ENCODE data around the gene MCMBP.
"Not testable (repeated sequence)": the region's sequence is repeated elsewhere in the genome, so short reads cannot be mapped to it uniquely, and the experiment has no call there.

Gene MCMBP

DNA sequence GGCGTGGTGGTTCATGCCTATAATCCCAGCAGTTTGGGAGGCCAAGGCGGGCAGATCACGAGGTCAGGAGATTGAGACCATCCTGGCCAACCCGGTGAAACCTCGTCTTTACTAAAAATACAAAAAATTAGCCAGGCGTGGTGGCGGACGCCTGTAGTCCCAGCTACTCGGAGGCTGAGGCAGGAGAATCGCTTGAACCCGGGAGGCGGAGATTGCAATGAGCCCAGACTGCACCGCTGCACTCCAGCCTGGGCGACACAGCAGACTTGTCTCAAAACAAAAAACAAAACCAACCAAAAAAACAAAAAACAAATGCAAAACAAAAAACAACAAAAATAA lies 19.2 kb upstream of the MCMBP start:
- H3K4me1 Mint-ChIP-seq (ENCODE audit: low read depth) = peaks cover 39% of the 10 kb centered on the region
- not testable (repeated sequence) for H3K9me3 Mint-ChIP-seq (ENCODE audit: low read depth); H3K27me3 Mint-ChIP-seq; H3K36me3 Mint-ChIP-seq
- H3K4me3 Mint-ChIP-seq = peak overlapping the region; percentile 99
- H3K27ac Mint-ChIP-seq = peak overlapping the region; percentile 56

DNA sequence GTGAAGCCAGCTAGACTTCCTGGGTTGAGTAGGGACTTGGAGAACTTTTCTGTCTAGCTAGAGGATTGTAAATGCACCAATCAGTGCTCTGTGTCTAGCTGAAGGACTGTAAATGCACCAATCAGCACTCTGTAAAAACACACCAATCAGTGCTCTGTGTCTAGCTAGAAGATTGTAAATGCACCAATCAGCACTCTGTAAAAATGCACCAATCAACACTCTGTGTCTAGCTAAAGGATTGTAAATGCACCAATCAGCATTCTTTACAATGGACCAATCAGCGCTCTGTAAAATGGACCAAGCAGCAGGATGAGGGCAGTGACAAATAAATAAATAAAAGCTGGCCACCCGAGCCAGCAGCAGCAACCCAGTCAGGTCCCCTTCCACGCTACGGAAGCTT lies 17.7 kb upstream of the MCMBP start:
- Mint-ChIP-seq H3K4me3 (peak overlapping the region; percentile 32), H3K4me1 (ENCODE audit: low read depth) (peaks cover 24% of the 10 kb centered on the region)
- H3K27ac Mint-ChIP-seq; H3K9me3 Mint-ChIP-seq (ENCODE audit: low read depth); H3K27me3 Mint-ChIP-seq; H3K36me3 Mint-ChIP-seq: not testable (repeated sequence)

DNA sequence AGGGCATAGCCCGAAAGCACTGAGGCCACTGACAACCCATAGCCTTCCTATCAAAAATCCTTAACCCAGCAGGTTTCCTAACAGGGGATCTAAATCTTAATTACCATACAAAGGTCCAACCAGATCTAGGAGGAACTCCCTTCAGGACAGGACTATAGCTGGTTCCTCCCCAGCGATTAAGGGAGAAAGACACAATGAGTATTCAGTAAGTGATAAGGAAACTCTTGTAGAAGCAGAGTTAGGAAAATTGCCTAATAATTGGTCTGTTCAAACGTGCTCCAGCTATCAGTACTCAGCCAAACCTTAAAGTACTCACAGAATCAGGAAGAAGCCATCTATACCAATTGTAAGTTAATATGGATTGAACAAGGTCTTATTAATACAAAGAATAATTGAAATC lies 16.6 kb upstream of the MCMBP start:
- peaks cover 15% of the 10 kb centered on the region for H3K4me1 Mint-ChIP-seq (ENCODE audit: low read depth)
- H3K27me3 Mint-ChIP-seq; H3K9me3 Mint-ChIP-seq (ENCODE audit: low read depth); H3K36me3 Mint-ChIP-seq; H3K27ac Mint-ChIP-seq; H3K4me3 Mint-ChIP-seq: not testable (repeated sequence)

DNA sequence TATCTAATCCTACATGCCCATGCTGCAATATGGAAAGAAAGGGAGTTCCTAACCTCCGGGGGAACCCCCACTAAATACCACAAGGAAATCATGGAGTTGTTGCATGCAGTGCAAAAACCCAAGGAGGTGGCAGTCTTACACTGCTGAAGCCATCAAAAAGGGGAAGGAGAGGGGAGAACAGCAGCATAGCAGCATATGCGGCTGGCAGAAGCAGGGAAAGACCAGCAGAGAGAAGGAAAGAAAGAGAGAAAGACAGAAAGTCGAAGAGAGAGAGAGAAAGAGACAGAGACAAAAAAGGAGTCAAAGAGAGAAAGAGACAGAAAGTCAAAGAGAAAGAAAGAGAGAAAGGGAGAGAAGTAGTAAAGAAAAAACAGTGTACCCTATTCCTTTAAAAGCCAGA lies 16.1 kb upstream of the MCMBP start:
- H3K4me1 Mint-ChIP-seq (ENCODE audit: low read depth); H3K27me3 Mint-ChIP-seq; H3K27ac Mint-ChIP-seq; H3K4me3 Mint-ChIP-seq; H3K9me3 Mint-ChIP-seq (ENCODE audit: low read depth); H3K36me3 Mint-ChIP-seq: not testable (repeated sequence)

DNA sequence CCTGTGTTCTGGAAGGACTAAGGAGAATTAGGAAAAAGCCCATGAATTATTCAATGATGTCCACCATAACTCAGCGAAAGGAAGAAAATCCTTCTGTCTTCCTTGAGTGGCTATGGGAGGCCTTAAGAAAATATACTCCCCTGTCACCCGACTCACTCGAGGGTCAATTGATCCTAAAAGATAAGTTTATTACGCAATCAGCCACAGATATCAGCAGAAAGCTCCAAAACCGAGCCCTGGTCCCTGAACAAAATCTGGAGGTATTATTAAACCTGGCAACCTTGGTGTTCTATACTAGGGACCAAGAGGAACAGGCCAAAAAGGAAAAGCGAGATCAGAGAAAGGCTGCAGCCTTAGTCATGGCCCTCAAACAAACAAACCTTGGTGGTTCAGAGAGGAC lies 13.4 kb upstream of the MCMBP start:
- H3K36me3 Mint-ChIP-seq; H3K27ac Mint-ChIP-seq; H3K9me3 Mint-ChIP-seq (ENCODE audit: low read depth); H3K4me1 Mint-ChIP-seq (ENCODE audit: low read depth); H3K27me3 Mint-ChIP-seq; H3K4me3 Mint-ChIP-seq: not testable (repeated sequence)

DNA sequence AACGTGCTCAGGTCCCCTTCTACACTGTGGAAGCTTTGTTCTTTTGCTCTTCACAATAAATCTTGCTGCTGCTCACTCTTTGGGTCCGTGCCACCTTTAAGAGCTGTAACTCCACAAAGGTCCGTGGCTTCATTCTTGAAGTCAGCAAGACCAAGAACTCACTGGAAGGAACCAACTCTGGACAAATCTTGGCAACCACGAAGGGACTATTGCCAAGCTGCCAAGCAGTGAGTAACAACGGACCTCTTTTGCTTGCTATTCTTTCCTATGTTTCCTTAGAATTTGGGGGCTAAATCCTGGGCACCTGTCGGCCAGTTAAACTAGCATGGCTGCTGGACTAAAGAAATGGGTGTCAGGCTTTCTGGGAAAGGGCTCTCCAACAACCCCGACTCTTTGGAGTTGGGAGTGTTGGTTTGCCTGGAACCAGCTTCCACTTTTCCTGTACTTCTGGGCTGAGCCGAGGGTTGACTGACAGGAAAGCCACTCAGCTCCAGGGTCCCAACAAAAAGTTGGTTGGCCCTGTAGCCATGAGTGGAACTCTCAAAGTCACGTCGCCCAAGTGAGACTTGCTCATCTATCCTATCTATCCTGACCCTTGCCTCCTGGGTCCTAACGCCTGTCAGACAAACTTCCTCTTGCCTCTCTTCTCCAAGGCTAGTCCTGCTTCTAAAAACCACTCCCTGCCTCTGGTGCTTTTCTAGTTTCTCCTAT lies 11.4 kb upstream of the MCMBP start:
- H3K4me3 Mint-ChIP-seq; H3K9me3 Mint-ChIP-seq (ENCODE audit: low read depth); H3K27ac Mint-ChIP-seq; H3K36me3 Mint-ChIP-seq; H3K4me1 Mint-ChIP-seq (ENCODE audit: low read depth); H3K27me3 Mint-ChIP-seq: not testable (repeated sequence)

DNA sequence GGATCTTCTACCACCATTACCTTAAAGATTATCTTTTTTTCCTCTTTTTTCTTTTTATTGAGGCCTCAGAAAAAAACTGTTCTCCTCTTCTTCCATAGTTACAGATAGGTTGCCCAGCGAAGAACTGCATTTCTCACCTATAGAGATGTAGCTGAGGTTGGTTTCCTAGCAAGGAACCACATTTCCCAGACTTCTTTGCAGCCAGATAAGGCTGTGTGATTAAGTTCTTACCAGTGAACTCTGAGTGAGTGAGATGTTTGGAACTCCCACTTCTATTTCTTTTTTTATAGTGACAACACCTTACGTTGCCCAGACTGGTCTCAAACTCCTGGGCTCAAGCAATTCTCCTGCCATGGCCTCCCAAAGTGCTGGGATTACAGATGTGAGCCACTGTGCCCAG lies 5.9 kb upstream of the MCMBP start:
- no peaks in the 10 kb centered on the region for H3K9me3 Mint-ChIP-seq (ENCODE audit: low read depth)
- H3K27ac Mint-ChIP-seq = no peak overlapping the region
- no peak overlapping the region for H3K4me3 Mint-ChIP-seq
- H3K36me3 Mint-ChIP-seq = peaks cover 4% of the 10 kb centered on the region
- no peaks in the 10 kb centered on the region for H3K27me3 Mint-ChIP-seq
- peaks cover 6% of the 10 kb centered on the region for H3K4me1 Mint-ChIP-seq (ENCODE audit: low read depth)

DNA sequence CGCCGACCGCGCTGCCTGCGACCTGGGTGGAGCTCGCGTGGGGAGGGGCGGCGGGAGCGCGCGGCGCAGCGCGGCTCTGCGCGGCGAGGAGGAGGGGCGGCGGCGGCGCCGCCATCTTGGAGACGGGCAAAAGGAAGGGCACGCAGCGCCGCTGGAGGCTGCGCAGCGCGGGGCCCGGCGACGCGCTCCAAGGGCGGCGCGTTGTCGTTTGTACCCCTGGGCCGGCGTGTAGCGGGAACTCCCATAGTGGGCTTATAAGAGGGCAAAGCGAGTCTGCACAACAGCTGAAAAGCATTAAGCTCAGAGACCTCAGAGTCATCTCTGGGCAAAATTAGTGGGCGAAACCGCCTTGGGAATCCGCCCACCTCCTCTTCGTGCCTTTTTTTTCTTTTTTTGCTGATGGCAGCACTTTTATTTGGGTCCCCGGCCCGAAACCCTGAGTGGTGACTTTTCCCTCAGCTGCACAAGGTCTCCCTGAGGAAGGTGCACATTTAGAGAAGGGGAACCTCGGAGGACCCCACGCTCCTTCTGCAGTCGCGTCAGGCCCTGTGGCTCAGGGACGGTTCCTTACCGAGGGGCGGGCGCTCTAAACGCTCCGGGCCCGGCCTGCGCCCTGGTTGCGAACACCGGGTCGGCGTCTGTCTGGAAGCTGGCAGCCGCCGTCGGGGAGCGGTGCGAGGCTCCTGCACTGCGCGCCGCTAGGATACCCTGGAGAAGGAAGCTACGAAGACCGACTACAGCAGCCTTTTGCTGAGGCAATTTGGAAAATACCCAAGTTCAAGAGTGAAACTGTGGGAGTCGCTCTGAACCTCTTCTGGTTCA lies 428 bp upstream of the MCMBP start:
- Mint-ChIP-seq H3K9me3 (ENCODE audit: low read depth) (no peaks in the 10 kb centered on the region), H3K36me3 (no peaks in the 10 kb centered on the region), H3K4me1 (ENCODE audit: low read depth) (peaks cover 40% of the 10 kb centered on the region), H3K4me3 (peak overlapping the region; percentile 87), H3K27me3 (no peaks in the 10 kb centered on the region), H3K27ac (peak overlapping the region; percentile 92)

DNA sequence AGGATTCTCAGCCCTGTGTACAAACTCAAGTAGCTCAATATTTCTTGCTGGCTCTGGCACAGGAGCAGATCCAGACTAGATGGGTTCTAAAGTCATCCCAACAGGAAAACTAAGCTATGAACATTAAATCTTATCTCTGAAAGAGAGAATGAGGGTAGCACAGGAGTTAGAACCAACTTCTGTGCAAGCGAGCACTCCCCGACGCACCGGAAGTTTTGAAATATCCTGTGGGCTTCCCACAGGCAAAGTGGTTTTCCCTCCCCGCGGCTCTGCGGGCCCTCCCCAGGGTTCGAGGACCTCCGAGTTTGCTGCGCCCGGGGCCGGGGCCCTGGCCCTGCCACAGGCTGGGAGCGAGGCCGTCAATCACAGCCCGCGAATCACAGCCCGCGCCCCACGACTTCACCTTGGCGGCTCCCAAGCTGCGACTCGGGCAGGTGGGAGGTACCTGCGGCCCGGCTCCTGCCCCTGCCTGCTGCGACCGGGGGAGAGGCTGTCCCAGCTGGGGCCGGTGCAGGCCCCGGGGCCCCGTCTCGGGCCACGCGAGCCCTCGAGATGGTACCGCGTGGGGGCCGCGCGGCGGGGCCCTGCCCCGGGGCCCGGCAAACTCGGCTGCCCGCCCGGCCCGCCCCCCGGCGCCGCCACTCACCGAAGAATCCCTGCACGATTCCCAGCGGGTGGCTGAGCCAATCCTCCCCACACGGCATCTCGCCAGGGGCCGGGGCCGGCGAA lies 598 bp downstream of the MCMBP start:
- H3K27ac Mint-ChIP-seq = peak overlapping the region; percentile 93
- H3K36me3 Mint-ChIP-seq = no peaks in the 10 kb centered on the region
- H3K27me3 Mint-ChIP-seq = no peaks in the 10 kb centered on the region
- H3K4me3 Mint-ChIP-seq = peak overlapping the region; percentile 94
- H3K4me1 Mint-ChIP-seq (ENCODE audit: low read depth) = peaks cover 48% of the 10 kb centered on the region
- no peaks in the 10 kb centered on the region for H3K9me3 Mint-ChIP-seq (ENCODE audit: low read depth)

DNA sequence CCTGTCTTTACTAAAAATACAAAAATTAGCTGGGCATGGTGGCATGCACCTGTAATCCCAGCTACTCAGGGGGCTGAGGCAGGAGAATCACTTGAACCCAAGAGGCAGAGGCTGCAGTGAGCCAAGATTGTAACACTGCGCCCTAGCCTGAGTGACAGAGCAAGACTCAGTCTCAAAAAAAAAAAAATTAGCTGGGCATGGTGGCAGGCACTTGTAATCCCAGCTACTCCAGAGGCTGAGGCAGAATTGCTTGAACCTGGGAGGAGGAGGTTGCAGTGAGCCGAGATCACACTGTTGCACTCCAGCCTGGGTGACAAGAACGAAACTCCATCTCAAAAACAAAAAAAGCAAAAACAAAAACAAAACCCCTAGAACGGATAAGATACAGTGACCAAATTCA lies 3.2 kb downstream of the MCMBP start:
- Mint-ChIP-seq H3K4me3 (peak overlapping the region; percentile 94), H3K36me3 (peaks cover 11% of the 10 kb centered on the region), H3K4me1 (ENCODE audit: low read depth) (peaks cover 64% of the 10 kb centered on the region)
- not testable (repeated sequence) for H3K27me3 Mint-ChIP-seq; H3K27ac Mint-ChIP-seq; H3K9me3 Mint-ChIP-seq (ENCODE audit: low read depth)

DNA sequence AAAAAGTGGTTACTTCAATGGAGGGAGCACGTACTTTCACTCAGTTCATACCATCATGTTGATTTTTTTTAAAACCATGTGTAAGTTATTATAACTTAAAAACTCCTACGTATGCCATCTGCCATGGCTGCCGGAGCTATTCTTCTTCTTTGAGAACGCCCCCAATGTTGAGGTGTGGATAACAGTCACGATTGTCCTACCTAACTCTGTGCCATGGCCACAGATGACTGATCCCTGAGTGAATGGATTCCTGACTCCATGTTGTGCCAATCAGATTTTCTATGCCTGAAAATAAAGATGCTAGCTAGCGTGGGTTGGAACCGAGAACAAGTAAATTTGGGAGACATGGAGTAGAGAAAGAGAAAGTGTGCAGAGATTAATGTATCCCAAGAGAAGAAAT lies 5.3 kb downstream of the MCMBP start:
- H3K27me3 Mint-ChIP-seq = no peaks in the 10 kb centered on the region
- no peak overlapping the region for H3K4me3 Mint-ChIP-seq
- no peak overlapping the region for H3K27ac Mint-ChIP-seq
- peaks cover 64% of the 10 kb centered on the region for H3K4me1 Mint-ChIP-seq (ENCODE audit: low read depth)
- no peaks in the 10 kb centered on the region for H3K9me3 Mint-ChIP-seq (ENCODE audit: low read depth)
- H3K36me3 Mint-ChIP-seq = peaks cover 16% of the 10 kb centered on the region

DNA sequence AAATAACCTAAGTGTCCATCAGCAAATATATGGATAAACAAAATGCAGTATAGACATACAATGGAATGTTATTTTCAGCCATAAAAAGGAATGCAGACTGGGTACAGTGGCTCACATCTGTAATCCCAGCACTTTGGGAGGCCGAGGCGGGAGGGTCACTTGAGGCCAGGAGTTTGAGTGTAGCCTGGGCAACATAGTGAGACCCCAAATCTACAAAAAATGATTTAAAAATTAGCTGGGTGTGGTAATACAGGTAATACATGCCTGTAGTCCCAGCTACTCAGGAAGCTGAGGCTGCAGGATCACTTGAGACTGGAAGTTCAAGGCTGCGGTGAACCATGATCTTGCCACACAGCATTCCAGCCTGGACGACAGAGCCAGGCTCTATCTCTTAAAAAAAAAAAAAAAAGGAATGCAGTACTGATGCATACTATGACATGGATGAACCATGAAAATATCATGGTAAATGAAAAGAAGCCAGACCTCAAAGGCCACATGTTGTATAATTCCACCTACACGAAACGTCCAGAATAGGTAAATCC lies 6.9 kb downstream of the MCMBP start:
- peak overlapping the region; percentile 50 for H3K27ac Mint-ChIP-seq
- no peaks in the 10 kb centered on the region for H3K9me3 Mint-ChIP-seq (ENCODE audit: low read depth)

DNA sequence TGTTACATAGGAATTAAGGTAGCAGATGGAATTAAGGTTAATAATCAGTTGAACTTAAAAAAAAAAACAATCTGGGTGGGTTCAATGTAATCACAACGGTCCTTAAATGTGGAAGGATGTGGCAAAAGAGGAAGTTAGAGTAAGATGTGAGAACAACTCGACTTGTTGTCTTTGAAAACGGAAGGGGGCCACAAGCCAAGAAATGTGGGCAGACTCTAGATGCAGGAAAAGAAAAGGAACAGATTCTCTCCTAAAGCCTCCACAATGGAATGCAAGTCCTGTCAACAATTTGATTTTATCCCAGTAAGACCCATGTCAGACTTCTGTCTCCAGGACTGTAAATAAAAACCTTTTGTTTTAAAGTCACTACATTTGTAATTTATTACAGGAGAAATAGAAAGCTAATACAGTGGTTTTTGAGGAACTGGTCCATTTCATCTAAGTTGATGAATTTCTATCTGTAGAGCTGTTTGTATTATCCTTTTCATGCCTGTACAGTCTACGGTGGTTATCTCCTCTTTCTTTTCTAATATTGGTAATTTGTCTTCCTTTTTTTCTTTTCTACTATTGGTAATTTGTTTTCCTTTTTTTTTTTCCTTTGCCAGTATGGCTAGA lies 8.6 kb downstream of the MCMBP start:
- H3K36me3 Mint-ChIP-seq = peaks cover 16% of the 10 kb centered on the region
- no peak overlapping the region for H3K4me3 Mint-ChIP-seq
- H3K9me3 Mint-ChIP-seq (ENCODE audit: low read depth) = no peaks in the 10 kb centered on the region
- H3K4me1 Mint-ChIP-seq (ENCODE audit: low read depth) = peaks cover 64% of the 10 kb centered on the region
- peak overlapping the region; percentile 8 for H3K27ac Mint-ChIP-seq
- H3K27me3 Mint-ChIP-seq = no peaks in the 10 kb centered on the region

More for the DNA sequence above, 6.9 kb downstream of the MCMBP start:
- Mint-ChIP-seq H3K4me3 (no peak overlapping the region), H3K27me3 (no peaks in the 10 kb centered on the region), H3K36me3 (peaks cover 16% of the 10 kb centered on the region), H3K4me1 (ENCODE audit: low read depth) (peaks cover 62% of the 10 kb centered on the region)

DNA sequence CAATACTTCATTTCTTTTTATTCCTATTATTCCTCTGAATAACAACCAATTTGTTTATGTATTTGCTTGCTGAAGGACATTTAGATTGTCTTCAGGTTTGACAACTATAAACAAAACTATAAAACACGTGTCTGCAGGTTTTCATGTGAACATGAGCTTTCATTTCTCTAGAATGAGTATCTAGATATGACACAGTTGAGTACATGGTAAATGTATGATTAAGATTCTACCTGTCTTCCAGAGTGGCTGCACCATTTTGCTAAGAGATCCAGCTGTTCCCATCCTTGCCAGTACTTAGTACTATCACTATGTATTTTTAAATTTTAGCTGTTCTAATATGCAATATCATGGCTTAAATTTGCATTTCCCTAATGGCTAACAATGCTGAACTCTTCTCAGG lies 10.1 kb downstream of the MCMBP start:
- Mint-ChIP-seq H3K27ac (no peak overlapping the region), H3K9me3 (ENCODE audit: low read depth) (no peaks in the 10 kb centered on the region), H3K4me3 (no peak overlapping the region), H3K36me3 (peaks cover 16% of the 10 kb centered on the region), H3K4me1 (ENCODE audit: low read depth) (peaks cover 51% of the 10 kb centered on the region), H3K27me3 (no peaks in the 10 kb centered on the region)

Measured in activated naive CD8-positive, alpha-beta T cell (primary cell).